Loucy (cell line): ENCODE results near the gene ARAP3.

Source experiments
- EZH2phosphoT487 ChIP-seq: fragments of 200-600 bp; IDR thresholded peaks from 2 replicates; pipeline ENCODE4 v1.6.1; 2018; ENCODE audit warnings: antibody characterized with exemption, mild to moderate bottlenecking, moderate library complexity, borderline replicate concordance
- TF ChIP-seq, protein P1 (sequence below): fragments of 200-600 bp; sonication (generic); conservative IDR thresholded peaks from 2 replicates; pipeline ENCODE4 v1.5.1; 2014; ENCODE audit warnings: mild to moderate bottlenecking, antibody characterized with exemption, low read length

DNA sequence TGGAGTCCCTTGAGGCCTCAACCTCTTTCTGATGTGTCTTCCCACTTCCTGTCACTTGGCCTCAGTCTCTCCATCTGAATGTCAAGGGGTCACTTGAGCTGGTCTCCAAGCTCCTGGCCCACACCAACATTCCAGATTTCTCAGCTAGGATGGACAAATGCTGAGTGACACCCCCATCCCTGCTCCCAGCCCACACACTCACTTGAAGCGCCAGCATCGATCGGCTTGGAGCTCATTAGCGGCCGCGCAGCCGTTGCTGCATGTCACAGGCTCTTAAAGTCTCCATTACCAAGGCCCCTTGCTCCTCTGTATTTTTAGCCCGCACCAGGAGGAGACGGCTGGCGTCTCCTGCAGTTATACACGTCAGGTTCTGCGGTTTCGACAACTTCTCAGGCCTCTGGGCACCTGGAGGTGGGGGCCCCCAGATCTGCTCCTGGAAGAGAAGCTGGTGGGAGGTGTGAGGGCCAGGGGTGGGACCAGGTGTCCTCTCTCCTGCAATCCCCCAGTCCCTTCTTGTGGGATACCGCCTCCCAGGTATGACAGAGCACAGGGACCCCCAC, 33.4 kb upstream of the ARAP3 start:
- TF ChIP-seq, protein P1, sequence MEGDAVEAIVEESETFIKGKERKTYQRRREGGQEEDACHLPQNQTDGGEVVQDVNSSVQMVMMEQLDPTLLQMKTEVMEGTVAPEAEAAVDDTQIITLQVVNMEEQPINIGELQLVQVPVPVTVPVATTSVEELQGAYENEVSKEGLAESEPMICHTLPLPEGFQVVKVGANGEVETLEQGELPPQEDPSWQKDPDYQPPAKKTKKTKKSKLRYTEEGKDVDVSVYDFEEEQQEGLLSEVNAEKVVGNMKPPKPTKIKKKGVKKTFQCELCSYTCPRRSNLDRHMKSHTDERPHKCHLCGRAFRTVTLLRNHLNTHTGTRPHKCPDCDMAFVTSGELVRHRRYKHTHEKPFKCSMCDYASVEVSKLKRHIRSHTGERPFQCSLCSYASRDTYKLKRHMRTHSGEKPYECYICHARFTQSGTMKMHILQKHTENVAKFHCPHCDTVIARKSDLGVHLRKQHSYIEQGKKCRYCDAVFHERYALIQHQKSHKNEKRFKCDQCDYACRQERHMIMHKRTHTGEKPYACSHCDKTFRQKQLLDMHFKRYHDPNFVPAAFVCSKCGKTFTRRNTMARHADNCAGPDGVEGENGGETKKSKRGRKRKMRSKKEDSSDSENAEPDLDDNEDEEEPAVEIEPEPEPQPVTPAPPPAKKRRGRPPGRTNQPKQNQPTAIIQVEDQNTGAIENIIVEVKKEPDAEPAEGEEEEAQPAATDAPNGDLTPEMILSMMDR: no peak
- TF ChIP-seq EZH2phosphoT487: no peak
